ENCODE results near the gene CCDC50.

GRCh38 chr3:191401775-191402357, 72.7 kb downstream of the CCDC50 start:
- TF ChIP-seq EZH2 (IDR thresholded peaks at IDR 0.05) (no peak), CTCF (IDR thresholded peaks at IDR 0.05) (no peak)

All from neural progenitor cell (in vitro differentiated cells).